ENCODE results near the gene LAMC3. TPM values are rescaled to one million over a fixed set of nuclear protein-coding genes. Genes with fewer than 3 reads are reported as not detected.

The LAMC3 gene
- total RNA-seq, 2 experiments from 2014 or later: 0.19 to 2.2 TPM

DNA sequence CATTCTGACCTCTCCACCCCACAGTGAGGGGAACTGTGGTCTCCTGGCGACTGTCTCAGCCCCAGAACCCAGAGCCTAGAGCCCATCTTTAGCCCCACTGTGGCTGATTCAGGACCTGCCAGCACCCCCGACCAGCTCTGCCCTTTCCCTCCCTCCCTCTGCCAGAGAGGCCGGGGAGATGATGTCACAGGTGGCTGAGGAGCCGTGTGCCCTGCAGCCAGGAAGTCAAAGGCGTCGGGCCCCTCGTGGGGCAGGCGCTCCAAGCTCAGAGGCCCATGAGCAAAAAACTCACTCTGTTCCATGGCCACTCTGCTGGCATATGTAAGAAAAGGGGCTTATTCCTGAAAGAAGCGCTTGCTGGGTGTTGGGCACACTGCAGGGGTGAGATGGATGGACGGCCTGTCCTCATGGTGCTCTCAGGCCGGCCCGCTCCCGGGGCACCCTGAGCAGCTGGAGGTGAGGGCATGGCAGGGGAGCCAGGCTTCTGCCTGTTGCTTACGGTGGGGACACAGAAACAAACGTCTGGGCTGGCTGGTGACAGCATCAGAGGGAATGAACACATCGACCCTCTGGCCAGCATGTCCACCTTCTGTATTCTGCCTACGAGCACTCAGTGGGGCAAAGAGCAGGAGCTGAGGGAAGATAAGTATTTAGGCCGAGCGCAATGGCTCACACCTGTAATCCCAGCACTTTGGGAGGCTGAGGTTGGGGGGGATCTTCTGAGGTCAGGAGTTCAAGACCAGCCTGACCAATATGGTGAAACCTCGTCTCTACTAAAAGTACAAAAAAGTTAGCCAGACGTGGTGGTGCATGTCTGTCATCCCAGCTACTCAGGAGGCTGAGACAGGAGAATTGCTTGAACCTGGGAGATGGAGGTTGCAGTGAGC, 41.1 kb downstream of the LAMC3 start:
- Histone ChIP-seq H3K4me3 (ENCODE audit: low read depth, low read length, poor library complexity, severe bottlenecking) (no peak overlapping the region), H3K27ac (ENCODE audit: low read depth, low read length, poor library complexity, severe bottlenecking) (no peak overlapping the region), H3K9me2 (ENCODE audit: insufficient read depth, low read length) (no peaks in the 10 kb centered on the region), H3K79me2 (ENCODE audit: insufficient read depth, low read depth, low read length) (no peaks in the 10 kb centered on the region), H2AFZ (ENCODE audit: low read length) (no peak overlapping the region), H4K20me1 (ENCODE audit: insufficient read depth, low read length) (no peaks in the 10 kb centered on the region), H3K9me3 (ENCODE audit: low read length) (no peaks in the 10 kb centered on the region), H3K4me1 (ENCODE audit: insufficient read depth, low read length, poor library complexity, severe bottlenecking) (no peaks in the 10 kb centered on the region), H3K4me2 (ENCODE audit: low read length) (no peak overlapping the region), H3K36me3 (ENCODE audit: insufficient read depth, low read length) (no peaks in the 10 kb centered on the region)
- ChIA-PET CTCF (ENCODE audit: unreplicated experiment) (no interaction called here), POLR2A (no interaction called here)
- DNase-seq (ENCODE audit: low spot score): no peak
- intact Hi-C loops (cut with micrococcal nuclease; ENCODE audit: unreplicated experiment): loop anchor here (5.0 to 10.0 kb wide), 2 partner anchors 53 to 335 kb away; no protein-coding TSS in a partner anchor
- TF ChIP-seq, protein P1, sequence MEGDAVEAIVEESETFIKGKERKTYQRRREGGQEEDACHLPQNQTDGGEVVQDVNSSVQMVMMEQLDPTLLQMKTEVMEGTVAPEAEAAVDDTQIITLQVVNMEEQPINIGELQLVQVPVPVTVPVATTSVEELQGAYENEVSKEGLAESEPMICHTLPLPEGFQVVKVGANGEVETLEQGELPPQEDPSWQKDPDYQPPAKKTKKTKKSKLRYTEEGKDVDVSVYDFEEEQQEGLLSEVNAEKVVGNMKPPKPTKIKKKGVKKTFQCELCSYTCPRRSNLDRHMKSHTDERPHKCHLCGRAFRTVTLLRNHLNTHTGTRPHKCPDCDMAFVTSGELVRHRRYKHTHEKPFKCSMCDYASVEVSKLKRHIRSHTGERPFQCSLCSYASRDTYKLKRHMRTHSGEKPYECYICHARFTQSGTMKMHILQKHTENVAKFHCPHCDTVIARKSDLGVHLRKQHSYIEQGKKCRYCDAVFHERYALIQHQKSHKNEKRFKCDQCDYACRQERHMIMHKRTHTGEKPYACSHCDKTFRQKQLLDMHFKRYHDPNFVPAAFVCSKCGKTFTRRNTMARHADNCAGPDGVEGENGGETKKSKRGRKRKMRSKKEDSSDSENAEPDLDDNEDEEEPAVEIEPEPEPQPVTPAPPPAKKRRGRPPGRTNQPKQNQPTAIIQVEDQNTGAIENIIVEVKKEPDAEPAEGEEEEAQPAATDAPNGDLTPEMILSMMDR (conservative IDR thresholded peaks at IDR 0.05; ENCODE audit: low read length): no peak
- no peak for TF ChIP-seq EZH2phosphoT487 (IDR thresholded peaks at IDR 0.05; ENCODE audit: borderline replicate concordance, low read depth, low read length)
- BruUV-seq (replicated peaks): no TSS peak

DNA sequence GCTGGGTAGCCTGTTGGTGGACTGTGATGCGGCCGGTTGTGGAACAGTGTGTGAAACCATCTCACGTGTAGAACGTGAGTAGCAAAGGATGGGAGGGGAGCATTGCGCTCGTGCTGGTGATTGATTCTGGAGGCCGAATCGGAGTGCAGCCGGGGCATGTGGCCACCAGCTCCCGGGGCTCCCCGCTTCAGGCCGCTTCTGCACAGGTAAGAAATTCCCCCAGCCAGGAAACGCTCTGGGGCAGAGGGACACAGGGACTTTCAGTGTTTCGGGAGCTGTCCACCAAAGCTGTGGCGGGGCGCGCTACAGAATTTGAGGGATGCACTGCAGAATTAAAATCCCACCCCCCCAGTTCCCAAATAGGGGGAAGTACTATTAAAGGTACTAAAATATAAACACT, 41.9 kb downstream of the LAMC3 start:
- intact Hi-C loops (cut with micrococcal nuclease; ENCODE audit: unreplicated experiment): no loop called here

More for the DNA sequence above, 41.9 kb downstream of the LAMC3 start:
- Histone ChIP-seq H3K36me3 (ENCODE audit: insufficient read depth, low read length) (no peaks in the 10 kb centered on the region), H3K79me2 (ENCODE audit: insufficient read depth, low read depth, low read length) (no peaks in the 10 kb centered on the region), H3K27ac (ENCODE audit: low read depth, low read length, poor library complexity, severe bottlenecking) (no peak overlapping the region), H4K20me1 (ENCODE audit: insufficient read depth, low read length) (no peaks in the 10 kb centered on the region), H3K9me2 (ENCODE audit: insufficient read depth, low read length) (no peaks in the 10 kb centered on the region), H3K4me3 (ENCODE audit: low read depth, low read length, poor library complexity, severe bottlenecking) (no peak overlapping the region), H3K4me1 (ENCODE audit: insufficient read depth, low read length, poor library complexity, severe bottlenecking) (no peaks in the 10 kb centered on the region), H3K9me3 (ENCODE audit: low read length) (no peaks in the 10 kb centered on the region), H3K4me2 (ENCODE audit: low read length) (no peak overlapping the region), H2AFZ (ENCODE audit: low read length) (no peak overlapping the region)
- no peak for DNase-seq (ENCODE audit: low spot score)
- no TSS peak for BruUV-seq (replicated peaks)
- CTCF ChIA-PET (ENCODE audit: unreplicated experiment): no interaction called here
- POLR2A ChIA-PET: no interaction called here
- no peak for TF ChIP-seq EZH2phosphoT487 (IDR thresholded peaks at IDR 0.05; ENCODE audit: borderline replicate concordance, low read depth, low read length)
- TF ChIP-seq, protein P1 (conservative IDR thresholded peaks at IDR 0.05; ENCODE audit: low read length): no peak
